22Rv1 (cell line): ENCODE results near the gene GNG7.

Experiments
- CTCF ChIP-seq: fragments of 450-650 bp; IDR thresholded peaks from 2 replicates; pipeline ENCODE4 v1.5.1; 2017; ENCODE audit warnings: mild to moderate bottlenecking
- ZFX ChIP-seq: fragments of 450-650 bp; IDR thresholded peaks from 2 replicates; pipeline ENCODE4 v1.6.1; 2017; ENCODE audit warnings: antibody characterized with exemption, borderline replicate concordance

GRCh38 chr19:2490659-2491058, 211.8 kb downstream of the GNG7 start:
- TF ChIP-seq CTCF (no peak), ZFX (no peak)
